Measurements from ENCODE around the gene SLC26A9. TPM values are rescaled to one million over a fixed set of nuclear protein-coding genes. Genes with fewer than 3 reads are reported as not detected.

SLC26A9 gene
- total RNA-seq, 1 experiment from 2014 or later: not detected

GRCh38 chr1:205928317-205928716, 14.9 kb downstream of the SLC26A9 start:
- POLR2A ChIA-PET: no interaction called here
- peaks cover 6% of the 10 kb centered on the region; the same call in 1 of the 2 replicates for H3K4me1 ChIP-seq (ENCODE audit: control insufficient read depth, insufficient read depth, low read length)
- H3K36me3 ChIP-seq (ENCODE audit: control insufficient read depth, insufficient read depth, low read length): no peaks in the 10 kb centered on the region
- ATAC-seq: no peak
- H3K27me3 ChIP-seq (ENCODE audit: control insufficient read depth, insufficient read depth, low read length): peaks cover 2% of the 10 kb centered on the region; the same call in 1 of the 2 replicates
- in situ Hi-C loops (cut with HindIII; ENCODE audit: low pct_unique_long_range_greater_than_20kb, low sequenced_read_pairs): no loop called here
- TF ChIP-seq REST (IDR thresholded peaks at IDR 0.05; ENCODE audit: insufficient read depth in 1 of 2, low read depth in 2 of 2, low read length in 1 of 2): no peak
- no peak for TF ChIP-seq CTCF (IDR thresholded peaks at IDR 0.05)
- TF ChIP-seq TCF7L2 (IDR thresholded peaks at IDR 0.05; ENCODE audit: low read depth, low read length): no peak
- no peak for TF ChIP-seq POLR2AphosphoS5 (IDR thresholded peaks at IDR 0.05; ENCODE audit: low read depth, low read length)
- TF ChIP-seq SIN3A (IDR thresholded peaks at IDR 0.05; ENCODE audit: borderline replicate concordance, insufficient read depth, low read depth, low read length): no peak
- CTCF ChIA-PET: interaction anchor here (1.9 kb wide), 1 partner anchor 49 kb away, joined by 5 read pairs; no protein-coding TSS in a partner anchor
- no TSS peak for BruUV-seq (replicated peaks)
- H3K9me3 ChIP-seq (ENCODE audit: control insufficient read depth, insufficient read depth, low read depth, low read length): no peaks in the 10 kb centered on the region
- DNase-seq (ENCODE audit: low read depth, low spot score): no peak
- H3K27ac ChIP-seq (ENCODE audit: low read length): no peak overlapping the region
- intact Hi-C loops (cut with micrococcal nuclease; ENCODE audit: unreplicated experiment): no loop called here
- H3K4me3 ChIP-seq (ENCODE audit: low read depth in 2 of 2, low read length in 2 of 2): no peak overlapping the region

GRCh38 chr1:205927676-205928075, 15.6 kb downstream of the SLC26A9 start:
- DNase-seq (ENCODE audit: low read depth, low spot score): no peak
- no peak overlapping the region for H3K4me3 ChIP-seq (ENCODE audit: low read depth in 2 of 2, low read length in 2 of 2)
- no peak for ATAC-seq
- no peaks in the 10 kb centered on the region for H3K9me3 ChIP-seq (ENCODE audit: control insufficient read depth, insufficient read depth, low read depth, low read length)
- BruUV-seq (replicated peaks): no TSS peak
- peaks cover 2% of the 10 kb centered on the region; the same call in 1 of the 2 replicates for H3K27me3 ChIP-seq (ENCODE audit: control insufficient read depth, insufficient read depth, low read length)
- no peak overlapping the region for H3K27ac ChIP-seq (ENCODE audit: low read length)
- TF ChIP-seq POLR2AphosphoS5 (IDR thresholded peaks at IDR 0.05; ENCODE audit: low read depth, low read length) (no peak), TCF7L2 (IDR thresholded peaks at IDR 0.05; ENCODE audit: low read depth, low read length) (no peak), SIN3A (IDR thresholded peaks at IDR 0.05; ENCODE audit: borderline replicate concordance, insufficient read depth, low read depth, low read length) (no peak), REST (IDR thresholded peaks at IDR 0.05; ENCODE audit: insufficient read depth in 1 of 2, low read depth in 2 of 2, low read length in 1 of 2) (no peak), CTCF (IDR thresholded peaks at IDR 0.05) (no peak)
- POLR2A ChIA-PET: no interaction called here
- H3K36me3 ChIP-seq (ENCODE audit: control insufficient read depth, insufficient read depth, low read length): no peaks in the 10 kb centered on the region
- intact Hi-C loops (cut with micrococcal nuclease; ENCODE audit: unreplicated experiment): no loop called here
- peaks cover 6% of the 10 kb centered on the region; the same call in 1 of the 2 replicates for H3K4me1 ChIP-seq (ENCODE audit: control insufficient read depth, insufficient read depth, low read length)
- CTCF ChIA-PET: no interaction called here
- in situ Hi-C loops (cut with HindIII; ENCODE audit: low pct_unique_long_range_greater_than_20kb, low sequenced_read_pairs): no loop called here
